HepG2 (cell line): ENCODE measurements around the gene KCTD21. TPM values are rescaled to one million over a fixed set of nuclear protein-coding genes. Genes with fewer than 3 reads are reported as not detected.

Experiments
- CC2D1A ChIP-seq: sonication (generic); formaldehyde crosslinking; IDR thresholded peaks from 2 replicates; pipeline ENCODE4 v1.8.1; 2023; ENCODE audit warnings: mild to moderate bottlenecking, missing genetic modification reagents
- RNF219 ChIP-seq: sonication (generic); formaldehyde crosslinking; IDR thresholded peaks from 2 replicates; pipeline ENCODE4 v1.5.0; 2020; ENCODE audit warnings: mild to moderate bottlenecking, missing genetic modification reagents
- SAP130 ChIP-seq: IDR thresholded peaks from 2 replicates; pipeline ENCODE4 v1.6.1; 2016; ENCODE audit warnings: low read depth
- YY1 ChIP-seq: IDR thresholded peaks from 2 replicates; pipeline ENCODE4 v1.6.1; 2011; ENCODE audit warnings: low read length, low read depth, moderate library complexity, mild to moderate bottlenecking; ENCODE audit not compliant: insufficient read depth, insufficient replicate concordance
- ZFP36 ChIP-seq: fragments of 150-350 bp; IDR thresholded peaks from 2 replicates; pipeline ENCODE4 v1.6.1; 2018; ENCODE audit warnings: borderline replicate concordance, low read length, low read depth; ENCODE audit not compliant: partially characterized antibody
- ZNF24 ChIP-seq: fragments of 450-650 bp; IDR thresholded peaks from 2 replicates; pipeline ENCODE4 v1.6.1; 2017; ENCODE audit warnings: antibody characterized with exemption, mild to moderate bottlenecking
- ZNF318 ChIP-seq: sonication (generic); formaldehyde crosslinking; IDR thresholded peaks from 2 replicates; pipeline ENCODE4 v1.4.0; 2020; ENCODE audit warnings: mild to moderate bottlenecking, missing genetic modification reagents
- ZNF33A ChIP-seq: sonication (generic); formaldehyde crosslinking; IDR thresholded peaks from 2 replicates; pipeline ENCODE4 v1.5.1; 2020; ENCODE audit warnings: missing genetic modification reagents, mild to moderate bottlenecking, moderate library complexity, borderline replicate concordance
- ZNF572 ChIP-seq: sonication (generic); formaldehyde crosslinking; IDR thresholded peaks from 2 replicates; pipeline ENCODE4 v1.5.1; 2020; ENCODE audit warnings: mild to moderate bottlenecking, missing genetic modification reagents
- ZNF577 ChIP-seq: sonication (generic); formaldehyde crosslinking; IDR thresholded peaks from 2 replicates; pipeline ENCODE4 v1.4.0; 2020; ENCODE audit warnings: mild to moderate bottlenecking, low read depth, missing genetic modification reagents, borderline replicate concordance
- ZNF652 ChIP-seq: IDR thresholded peaks from 2 replicates; pipeline ENCODE4 v1.6.1; 2016; ENCODE audit warnings: low read depth, borderline replicate concordance
- ZNF687 ChIP-seq: sonication (generic); formaldehyde crosslinking; IDR thresholded peaks from 2 replicates; pipeline ENCODE4 v1.5.1; 2020; ENCODE audit warnings: mild to moderate bottlenecking, missing genetic modification reagents, moderate library complexity
- ZNF788 ChIP-seq: sonication (generic); formaldehyde crosslinking; IDR thresholded peaks from 2 replicates; pipeline ENCODE4 v1.5.0; 2020; ENCODE audit warnings: mild to moderate bottlenecking, missing genetic modification reagents, borderline replicate concordance
- polyA plus RNA-seq, 8 experiments: library from polyadenylated mRNA; depleted of rRNA in 3 of 8; stranded (reverse) in 7 of 8; unstranded in 1 of 8; fragments of >200 nt; fragmentation: Illumina TruSeq in 4 of 8; extraction: Trizol in 4 of 8; gene quantifications; 2 replicates each; pipeline versions ENCODE4 v1.2.1 to v1.2.3, GENCODE V29; 2011 to 2016; ENCODE audit warnings: low read depth in 4 of 8, missing spikeins in 1 of 8, mixed read lengths in 1 of 8; ENCODE audit not compliant: insufficient read depth in 1 of 8
- total RNA-seq, 5 experiments: library from RNA; depleted of rRNA; stranded (reverse); fragments of >200 nt; fragmentation: Illumina TruSeq; extraction: Trizol; gene quantifications; 2 replicates each; pipeline ENCODE4 v1.2.3, GENCODE V29; 2016; ENCODE audit warnings: low read depth in 1 of 5

KCTD21 gene
- total and polyA plus RNA-seq, 2 of the 13 experiments (the other 11 are each of a cell fraction or from before 2014, with no cell fraction given), result 3.1 to 13.5 TPM

- no peak for TF ChIP-seq ZNF788 (CRISPR knock-in tag)
- no peak for TF ChIP-seq CC2D1A (CRISPR knock-in tag)
- no peak for TF ChIP-seq RNF219 (CRISPR knock-in tag)
- TF ChIP-seq ZNF687, result peak; percentile 63
- TF ChIP-seq ZNF33A (CRISPR knock-in tag), result no peak
- TF ChIP-seq ZNF577 (CRISPR knock-in tag), result no peak
- TF ChIP-seq ZFP36, result no peak
- TF ChIP-seq ZNF24, result no peak
- peak; percentile 43; the same call in 1 of the 2 replicates for TF ChIP-seq SAP130 (CRISPR knock-in tag)
- 0 out of 2 replicates have a peak, but pooled peaks have one; percentile 25 for TF ChIP-seq ZNF572 (CRISPR knock-in tag)
- TF ChIP-seq ZNF318 (CRISPR knock-in tag), result no peak
- TF ChIP-seq YY1, result no peak
- TF ChIP-seq ZNF652 (CRISPR knock-in tag), result no peak
Observed at GRCh38 chr11:78192223-78192719, 3.8 kb upstream of the KCTD21 start (continued).
